Suppressor macrophage treated with lipopolysaccharide for 4 hours (primary cell): ENCODE data around the gene GHITM.
"Not testable (repeated sequence)": the region's sequence is repeated elsewhere in the genome, so short reads cannot be mapped to it uniquely, and the experiment has no call there.

Experiments
- DNase-seq: peaks from one replicate; pipeline ENCODE4 v3.0.0-alpha.2; 2020

Gene GHITM

DNA sequence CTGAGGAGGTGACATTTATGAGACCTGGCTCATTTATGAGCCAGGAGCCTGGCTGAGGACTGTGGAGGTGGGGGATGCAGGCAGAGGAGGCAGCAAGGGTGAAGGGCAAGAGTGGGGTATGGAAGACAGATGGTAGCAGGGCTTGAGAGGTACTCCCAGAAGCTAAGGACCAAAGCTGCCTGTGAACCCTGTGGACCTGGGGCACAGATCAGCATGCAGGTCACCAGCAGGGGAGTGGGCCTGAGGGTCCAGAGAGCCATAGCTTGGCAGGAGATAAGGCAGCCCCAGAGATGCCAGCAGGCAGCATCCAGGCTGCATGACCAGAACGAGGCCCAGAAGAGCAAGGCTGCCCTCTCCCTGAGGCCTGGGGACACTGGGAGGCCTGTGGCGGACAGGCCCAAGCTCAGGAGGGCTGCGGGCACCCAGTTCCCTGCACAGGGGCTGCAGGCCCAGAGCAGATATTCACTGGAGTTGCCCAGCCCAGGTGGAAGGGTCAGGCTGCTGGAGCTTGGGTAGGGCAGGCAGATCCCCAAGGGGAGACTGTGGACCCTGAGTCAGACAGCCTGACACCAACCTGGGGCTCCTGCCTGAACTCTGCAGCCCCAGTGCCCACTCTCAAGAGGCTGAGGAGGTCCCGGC lies 37.6 kb downstream of the GHITM start:
- DNase-seq: no peak

DNA sequence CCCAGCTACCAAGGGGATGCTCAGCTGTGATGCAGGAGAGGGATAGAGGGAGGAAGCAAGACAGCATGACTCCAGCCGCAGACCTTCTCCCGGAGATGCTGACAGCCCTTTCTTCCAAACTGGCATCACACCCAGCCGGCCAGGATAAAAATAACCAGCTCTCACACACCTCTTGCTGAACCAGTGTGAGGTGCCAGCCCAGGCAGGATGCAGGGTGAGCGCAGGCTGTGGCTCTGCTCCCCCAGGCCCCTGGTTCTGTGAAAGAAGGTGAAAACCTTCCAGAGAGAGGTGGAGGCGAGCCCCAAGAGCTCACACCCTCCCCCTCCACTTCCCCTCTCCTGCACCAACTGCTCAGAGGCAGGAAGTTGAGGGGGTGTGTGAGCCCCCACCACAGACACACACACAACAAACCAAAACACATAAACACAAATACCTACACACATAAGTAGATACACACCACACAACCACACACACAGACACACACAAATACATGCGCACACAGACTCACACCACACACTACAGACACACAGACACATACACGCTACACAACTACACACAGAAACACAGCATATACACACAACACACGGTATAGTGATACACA lies 38.3 kb downstream of the GHITM start:
- DNase-seq: no peak

DNA sequence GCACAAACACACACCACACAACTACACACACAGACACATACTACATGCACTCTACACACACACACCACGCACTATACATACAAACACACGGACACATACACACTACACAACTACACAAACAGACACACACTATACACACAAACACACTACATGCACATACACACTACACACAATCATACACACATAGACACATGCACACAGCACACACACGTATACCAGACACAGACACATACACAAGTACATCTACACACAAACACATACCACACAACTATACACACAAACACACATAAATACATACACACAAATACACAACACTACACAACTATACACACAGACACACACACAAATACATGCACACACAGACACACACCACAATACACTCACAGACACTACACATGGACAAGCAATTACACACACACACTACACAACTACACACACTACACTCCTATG lies 38.9 kb downstream of the GHITM start:
- no peak for DNase-seq

DNA sequence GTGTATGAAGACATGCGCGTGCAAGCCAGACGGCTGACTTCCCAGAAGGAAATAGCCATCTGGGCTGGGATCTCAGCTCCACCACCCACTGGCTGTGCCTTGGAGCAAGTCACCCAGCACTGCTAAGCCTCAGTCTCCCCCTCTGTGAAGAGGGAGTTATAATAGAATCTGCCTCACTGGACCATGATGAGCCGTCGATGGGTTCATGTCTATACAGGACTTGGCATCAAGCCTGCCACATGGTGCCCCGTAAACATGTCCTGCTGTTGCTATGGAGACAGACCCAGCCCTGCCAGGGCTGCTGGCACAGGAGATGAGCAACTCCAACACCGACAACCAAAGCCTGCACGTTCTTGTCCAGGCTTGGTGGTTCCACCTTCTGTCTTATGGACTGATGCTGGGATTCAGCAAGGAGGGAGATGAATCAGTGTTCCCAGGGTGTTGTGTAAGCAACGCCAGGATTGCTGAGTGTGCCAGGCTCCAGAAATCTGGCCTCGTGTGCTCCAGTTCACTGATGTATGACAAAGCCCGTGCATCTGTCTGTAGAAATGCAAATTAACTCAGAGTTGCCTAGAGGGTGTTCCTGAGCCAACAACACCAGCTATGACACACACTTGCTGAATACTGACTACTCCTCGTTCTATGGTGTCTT lies 39.9 kb downstream of the GHITM start:
- no peak for DNase-seq

DNA sequence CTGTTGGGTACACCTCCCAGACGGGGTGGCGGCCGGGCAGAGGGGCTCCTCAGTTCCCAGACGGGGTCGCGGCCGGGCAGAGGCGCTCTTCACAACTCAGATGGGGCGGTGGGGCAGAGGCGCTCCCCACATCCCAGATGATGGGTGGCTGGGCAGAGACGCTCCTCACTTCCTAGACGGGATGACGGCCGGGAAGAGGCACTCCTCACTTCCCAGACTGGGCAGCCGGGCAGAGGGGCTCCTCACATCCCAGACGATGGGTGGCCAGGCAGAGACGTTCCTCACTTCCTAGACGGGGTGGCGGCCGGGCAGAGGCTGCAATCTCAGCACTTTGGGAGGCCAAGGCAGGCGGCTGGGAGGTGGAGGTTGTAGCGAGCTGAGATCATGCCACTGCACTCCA lies 41.1 kb downstream of the GHITM start:
- not testable (repeated sequence) for DNase-seq

DNA sequence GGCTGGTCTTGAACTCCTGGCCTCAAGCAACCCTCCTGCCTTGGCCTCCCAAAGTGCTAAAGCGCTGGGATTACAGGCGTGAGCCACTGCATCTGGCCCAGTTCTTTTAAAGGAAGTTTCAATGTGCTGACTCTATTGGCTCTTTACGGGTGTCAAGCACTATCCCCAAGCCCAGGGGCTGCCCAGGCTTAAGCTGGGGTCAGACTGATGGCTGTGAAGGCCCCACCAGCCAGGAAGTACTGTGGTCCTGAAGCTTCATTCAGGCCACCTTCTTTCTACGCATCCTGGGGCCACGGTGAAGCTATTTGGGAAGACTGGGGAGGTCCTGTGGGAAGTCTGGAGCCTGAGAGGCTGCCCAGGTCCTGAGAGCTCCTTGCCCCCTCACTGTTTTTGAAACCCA lies 42.3 kb downstream of the GHITM start:
- DNase-seq: no peak

DNA sequence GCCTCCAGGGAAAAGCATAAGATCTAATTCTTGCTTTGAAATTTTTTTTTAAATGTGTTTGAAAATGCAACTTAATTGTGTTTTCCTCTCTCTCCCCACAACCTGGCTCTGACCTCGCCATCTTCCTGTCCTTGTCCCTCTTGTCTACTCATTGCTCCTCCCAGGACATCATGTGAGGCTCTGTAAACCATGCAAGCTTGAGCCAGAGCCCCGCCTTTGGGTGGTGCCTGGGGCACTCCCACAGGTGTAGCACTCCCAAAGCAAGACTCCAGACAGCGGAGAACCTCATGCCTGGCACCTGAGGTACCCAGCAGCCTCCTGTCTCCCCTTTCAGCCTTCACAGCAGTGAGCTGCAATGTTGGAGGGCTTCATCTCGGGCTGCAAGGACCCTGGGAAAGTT lies 45.2 kb downstream of the GHITM start:
- no peak for DNase-seq

DNA sequence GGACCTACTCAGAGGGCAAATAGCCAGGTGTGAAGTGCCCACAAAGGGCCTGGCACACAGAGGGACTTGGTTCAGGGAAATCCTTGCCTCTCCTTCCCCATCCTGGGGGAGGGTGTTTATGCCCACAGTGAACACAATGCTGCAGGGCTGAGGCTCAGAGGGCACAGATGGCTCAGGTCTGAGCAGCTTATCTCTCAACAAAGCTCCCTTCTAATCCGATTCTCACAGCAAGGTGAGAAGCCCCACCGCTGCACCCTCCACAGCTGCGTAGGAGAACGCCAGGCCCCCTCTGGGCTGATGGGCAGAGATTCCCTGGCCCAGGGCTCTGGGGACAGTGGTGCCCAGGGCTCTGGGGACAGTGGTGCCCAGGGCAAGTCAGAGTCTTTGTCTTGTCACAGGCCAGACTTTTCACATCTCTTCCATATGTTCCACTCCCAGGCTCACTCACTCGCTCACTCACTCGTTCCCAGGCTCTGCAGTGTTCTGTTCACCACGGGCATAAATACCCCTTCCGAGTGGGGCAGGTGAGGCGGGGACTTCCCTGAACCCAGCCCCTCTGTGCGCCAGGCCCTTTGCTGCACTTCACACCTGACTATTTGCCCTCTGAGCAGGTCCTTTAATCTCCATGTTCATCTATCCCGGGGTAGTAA lies 46.3 kb downstream of the GHITM start:
- DNase-seq: no peak

DNA sequence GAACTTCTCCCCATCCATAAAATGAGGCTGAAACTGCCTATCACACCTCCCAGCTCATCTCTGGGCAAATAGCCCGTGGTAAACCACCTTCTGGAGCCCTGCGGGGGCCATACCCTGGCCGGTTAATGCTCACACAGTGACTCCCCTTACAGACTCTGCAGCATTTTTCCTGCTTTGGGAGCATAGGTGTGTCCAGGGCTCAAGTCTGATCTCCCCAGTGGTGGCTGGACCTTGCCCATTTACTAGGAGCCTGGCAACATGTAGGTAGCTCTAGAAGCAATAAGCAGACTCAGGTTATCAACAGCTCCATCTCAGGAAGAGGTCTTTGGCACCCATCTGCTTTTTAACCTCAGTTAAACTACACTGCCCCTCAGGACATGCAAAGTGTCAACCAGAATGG lies 49.5 kb downstream of the GHITM start:
- DNase-seq: no peak

DNA sequence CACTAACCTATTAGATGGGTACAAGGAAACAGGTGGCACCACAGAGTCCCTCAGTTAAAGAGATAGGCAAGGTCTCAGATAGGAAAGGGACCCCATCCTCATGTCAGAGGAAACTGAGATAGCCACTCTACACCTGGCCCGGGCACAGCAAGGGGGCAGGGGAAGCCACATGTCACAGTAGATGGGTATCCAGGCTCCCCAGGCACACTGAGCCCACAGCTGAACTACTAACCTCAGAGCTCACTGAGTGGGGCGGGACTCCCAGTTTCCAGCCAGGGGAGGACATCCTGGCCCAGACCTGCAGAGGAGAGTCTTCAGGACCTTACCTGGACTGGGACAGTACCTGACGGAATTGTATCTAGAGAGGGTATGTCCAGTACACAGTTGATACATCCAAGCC lies 51.3 kb downstream of the GHITM start:
- no peak for DNase-seq

DNA sequence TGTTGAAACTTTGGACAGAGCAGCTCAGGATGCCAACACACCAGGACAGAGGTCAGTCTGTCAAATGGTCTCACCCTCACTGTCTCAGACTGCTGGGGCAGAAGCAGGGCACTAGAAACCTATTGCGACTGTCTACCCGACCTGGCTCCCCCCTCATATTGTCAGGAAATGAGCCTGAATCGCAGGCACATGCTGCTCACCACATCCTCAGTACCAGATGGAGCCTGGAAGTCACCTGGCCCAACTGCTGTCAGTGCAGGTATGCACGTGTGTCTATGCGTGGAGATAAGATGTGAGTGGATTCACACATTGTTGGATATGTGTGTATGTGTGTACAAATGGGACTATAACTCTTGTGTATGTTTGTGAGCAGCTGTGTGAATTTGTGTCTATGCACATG lies 51.8 kb downstream of the GHITM start:
- no peak for DNase-seq

DNA sequence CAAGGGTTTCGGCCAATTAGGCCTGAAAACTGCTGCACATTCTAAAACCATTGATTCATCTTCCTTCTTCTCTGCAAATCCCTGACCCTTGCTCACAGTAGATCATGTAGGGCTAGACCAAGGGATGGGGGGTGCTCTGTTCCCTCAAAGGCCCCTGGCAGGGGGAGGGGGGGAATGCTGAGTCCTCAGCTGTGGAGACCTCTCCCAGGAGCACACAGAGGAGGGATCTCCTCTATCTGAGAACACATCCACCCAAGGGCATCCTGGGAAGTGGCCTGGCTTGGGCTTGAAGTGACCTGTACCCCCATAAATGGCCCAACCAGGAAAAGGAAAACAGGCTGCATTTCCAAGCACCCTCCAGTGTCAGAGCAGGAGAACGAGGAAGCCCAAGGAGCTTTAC lies 54.0 kb downstream of the GHITM start:
- DNase-seq: no peak

DNA sequence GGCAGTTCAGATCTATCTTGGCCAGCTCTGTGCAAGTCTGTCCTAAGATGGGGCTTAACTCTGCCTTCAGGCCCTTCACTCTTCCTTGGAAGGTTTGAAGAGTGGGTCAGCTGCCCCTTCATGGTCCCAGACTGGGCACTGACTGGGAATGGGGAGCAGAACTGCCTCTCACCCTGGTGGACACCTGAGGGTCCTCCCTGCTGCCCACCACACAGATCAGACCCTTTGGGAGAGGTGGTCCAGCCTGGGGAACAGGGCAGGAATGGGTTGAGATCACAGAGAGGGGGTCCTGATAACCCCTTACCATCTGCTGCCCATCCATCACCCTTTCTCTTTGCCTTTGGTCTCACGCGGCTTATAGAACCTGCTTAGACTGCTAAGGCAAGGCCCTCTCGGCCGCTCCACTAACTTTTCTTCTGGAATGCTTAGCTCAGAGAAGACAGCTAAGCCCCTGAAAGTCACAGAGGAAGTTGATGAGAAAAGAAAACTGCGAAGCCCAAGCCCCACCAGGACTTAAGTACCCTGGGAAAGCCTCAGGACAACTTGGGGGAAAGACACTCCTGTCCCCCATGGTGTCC lies 54.6 kb downstream of the GHITM start:
- DNase-seq: no peak

DNA sequence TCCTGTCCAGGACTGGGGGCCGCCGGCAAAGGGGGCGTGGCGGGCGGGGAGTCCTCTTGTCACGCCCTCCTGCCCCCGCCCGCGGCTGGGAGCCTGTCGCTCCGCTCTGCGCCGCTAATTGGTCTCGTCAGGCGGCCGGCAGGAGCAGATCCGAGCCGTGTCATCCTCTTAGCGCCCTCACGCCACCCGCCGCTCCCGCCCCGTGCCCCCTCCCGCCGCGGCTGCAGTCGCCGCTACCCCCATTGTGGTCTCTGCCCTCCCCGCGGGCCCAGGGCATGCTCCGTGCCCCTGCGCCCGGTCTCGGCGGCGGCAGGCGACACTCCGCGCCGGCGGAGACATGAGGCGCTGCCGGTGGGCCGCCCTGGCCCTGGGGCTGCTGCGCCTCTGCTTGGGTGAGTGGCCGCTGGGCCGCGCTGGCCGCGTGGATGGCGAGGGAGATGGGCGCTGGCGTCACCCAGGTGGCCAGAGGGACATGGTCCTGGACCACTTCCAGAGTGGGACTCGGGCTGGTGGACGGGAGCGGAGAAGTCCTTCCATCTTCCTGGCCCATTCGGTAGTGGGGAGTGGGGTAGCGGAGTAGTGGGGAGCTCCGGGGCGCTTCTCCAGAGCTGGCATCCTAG lies 55.2 kb downstream of the GHITM start, which contains the start of gene CDHR1:
TSS of gene CDHR1 (plus strand) at position 114 of the 620 bp plus-strand sequence. CDS start at position 338, 224 bp downstream.
- peak; percentile 3 for DNase-seq

DNA sequence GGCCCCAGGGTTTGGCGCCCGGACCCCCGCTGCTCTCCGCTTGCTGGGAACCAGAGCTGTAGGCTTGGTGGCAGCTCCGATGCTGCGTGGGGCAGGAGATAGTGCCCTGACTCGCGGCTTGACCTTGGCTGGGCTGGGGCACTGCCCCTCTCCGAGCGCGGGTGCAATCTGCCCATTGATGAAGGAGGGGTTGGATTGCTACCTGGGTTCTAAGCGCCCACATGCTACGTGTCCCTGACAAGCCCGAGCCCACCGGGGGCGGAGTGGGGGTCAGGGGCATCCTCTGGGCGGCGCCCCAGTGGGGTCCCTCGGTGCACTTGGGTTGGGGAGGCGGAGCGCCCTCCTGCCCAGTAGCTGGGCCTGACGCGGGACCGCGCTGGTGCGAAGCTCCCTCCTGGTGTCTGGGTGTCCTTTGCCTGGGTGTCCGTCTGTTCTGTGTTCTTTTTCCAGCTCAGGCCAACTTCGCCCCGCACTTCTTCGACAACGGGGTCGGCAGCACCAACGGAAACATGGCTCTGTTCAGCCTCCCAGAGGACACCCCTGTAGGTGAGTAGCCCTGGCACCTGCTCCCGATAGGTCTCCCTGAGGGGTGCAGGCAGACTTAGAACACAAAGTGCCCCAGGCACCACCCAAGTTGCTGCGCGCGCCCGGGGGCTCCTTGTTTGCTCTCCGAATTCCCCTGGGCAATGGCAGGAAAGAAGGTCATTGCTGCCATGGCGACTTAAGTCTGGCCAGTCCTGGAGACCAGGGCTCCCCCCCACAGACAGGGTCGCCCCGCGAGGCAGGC lies 55.9 kb downstream of the GHITM start:
- no peak for DNase-seq

DNA sequence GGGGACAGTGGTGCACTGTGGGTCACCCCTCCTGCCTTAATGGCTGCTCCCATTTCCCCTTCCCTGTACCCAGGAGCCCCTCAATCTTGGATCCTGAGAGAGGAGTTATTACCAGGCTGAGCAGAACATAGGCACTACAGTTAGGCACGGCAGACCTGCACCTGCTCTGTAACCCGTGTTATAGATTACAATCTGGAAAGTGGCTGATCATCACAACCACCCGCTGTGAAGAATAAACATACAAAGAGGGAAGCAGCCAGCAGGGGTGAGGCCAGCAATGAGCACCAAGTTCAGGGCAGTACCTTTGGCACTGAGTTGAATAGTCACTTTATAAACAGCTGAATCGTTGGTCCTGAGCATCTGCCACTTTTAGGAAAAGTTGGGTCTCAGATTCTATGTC lies 56.8 kb downstream of the GHITM start:
- no peak for DNase-seq

DNA sequence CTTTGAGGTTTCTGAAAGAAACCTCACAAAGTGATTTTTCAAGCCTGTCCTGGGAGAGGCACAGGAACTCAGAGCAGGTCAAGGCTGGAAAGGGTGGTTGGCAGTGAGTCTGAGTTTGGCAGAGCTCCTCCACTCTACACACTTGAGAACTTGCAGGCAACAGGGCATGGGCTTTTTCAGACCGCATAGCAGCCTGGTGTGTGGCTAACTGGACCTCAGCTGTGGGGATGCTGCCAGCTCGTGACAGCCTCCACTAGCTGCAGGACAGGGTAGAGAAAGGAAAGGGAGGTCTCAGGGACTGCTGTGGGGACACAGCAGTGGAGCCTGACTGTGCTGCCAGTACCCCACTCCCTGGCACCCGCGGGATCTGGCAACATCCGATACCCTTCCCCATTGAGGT lies 57.6 kb downstream of the GHITM start:
- DNase-seq: no peak

DNA sequence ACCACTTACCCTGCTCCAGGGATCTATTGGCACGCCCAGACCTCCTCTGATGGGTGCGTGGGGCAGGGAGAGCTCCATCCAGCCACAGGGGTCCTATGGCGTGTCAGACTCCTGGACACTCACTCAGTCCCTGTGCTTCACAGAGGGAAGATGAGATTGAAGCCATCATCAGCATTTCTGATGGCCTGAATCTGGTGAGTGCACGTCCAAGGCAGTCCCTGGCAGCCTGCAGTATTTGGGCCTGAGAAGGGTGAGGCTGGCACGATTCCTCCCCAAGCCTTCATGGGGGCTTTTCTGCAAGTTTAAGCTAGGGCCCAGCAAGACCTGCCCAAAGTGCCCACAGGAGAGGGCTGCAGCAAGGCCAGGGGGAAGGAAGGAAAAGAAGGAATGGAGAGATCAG lies 58.3 kb downstream of the GHITM start:
- DNase-seq: no peak

DNA sequence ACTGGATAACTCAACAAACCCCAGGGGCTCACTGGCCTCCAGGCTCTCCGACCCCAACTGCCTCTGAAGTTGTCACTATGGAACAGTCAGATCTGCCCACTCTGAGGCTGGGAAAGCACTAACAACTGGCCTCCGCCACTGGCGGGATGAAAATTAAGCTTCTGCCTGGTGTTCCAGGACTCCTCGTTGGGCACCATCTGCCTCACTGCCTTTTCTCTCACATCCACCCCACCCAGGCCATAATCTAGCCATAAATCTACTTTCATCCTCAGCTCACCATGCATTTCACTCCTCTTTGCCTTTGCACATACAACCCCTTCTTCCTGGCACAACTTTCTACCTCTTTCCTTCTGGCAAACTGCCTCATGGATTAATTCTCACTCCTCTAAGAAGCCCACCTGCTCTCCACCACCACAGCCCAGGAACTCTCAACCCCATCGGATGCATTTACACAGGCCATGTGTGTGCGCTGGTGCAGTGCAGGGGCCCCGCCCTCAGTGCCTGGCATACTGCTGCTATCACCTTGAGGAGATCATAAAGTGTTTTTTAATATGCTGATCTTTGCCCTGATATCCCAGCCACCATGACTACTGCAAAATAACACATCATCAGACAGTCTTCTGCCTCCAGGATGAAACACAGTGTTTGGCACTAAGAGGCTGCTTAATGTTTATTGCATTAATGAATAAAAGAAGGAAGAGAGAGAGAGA lies 59.1 kb downstream of the GHITM start:
- DNase-seq: no peak

DNA sequence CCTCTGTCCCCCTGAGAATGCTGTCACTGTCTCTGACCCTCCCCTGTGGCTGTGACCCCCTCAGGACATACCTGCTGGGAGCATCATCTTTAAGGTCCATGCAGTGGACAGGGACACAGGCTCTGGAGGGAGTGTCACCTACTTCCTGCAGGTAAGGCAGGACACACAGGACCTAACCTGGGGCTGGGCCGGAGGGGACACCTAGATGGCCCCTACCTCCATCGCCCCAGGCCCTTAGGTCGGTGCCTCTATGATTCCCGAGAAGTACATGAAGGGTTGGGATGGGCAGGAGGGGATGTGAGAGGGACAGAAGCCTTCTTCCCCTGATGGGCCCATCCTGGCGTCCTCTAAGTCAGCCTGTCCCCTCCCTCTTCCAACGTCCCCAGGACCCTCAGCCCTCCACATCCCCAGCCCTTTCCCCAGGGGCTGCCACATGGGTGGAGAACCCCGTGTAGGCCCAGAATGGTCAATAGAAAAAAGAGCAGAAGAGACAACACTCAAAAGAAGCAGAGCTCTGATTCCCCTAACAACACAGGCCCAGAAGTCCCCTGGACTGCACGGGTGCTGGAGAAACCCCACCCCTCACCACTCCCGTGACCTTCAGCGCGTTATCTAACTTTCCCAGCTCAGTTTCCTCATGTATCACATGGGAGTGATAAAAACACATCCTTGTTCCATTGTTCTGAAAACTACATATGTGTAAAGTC lies 61.4 kb downstream of the GHITM start:
- DNase-seq: no peak

DNA sequence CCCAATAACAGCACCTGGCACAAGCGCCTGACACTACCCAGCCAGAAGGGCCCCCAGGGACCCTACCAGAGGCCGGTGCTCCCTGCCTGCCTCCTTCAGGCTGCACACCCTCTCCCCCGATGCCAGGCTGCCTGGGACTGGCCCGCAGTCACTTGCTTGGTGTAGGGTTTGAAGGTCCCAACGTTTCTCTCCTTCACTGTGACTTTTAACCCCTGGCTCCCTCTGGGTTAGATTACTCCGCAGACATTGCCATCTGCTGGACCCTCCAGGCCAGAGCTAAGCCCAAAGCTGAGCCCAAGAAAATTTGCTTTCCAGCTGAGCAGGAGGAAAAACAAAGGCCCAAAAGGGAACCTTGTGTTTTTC lies 61.9 kb downstream of the GHITM start:
- no peak for DNase-seq
